SU-DHL-6 (cell line): Measurements from ENCODE around the gene SUN2.

Experiments
- H2AFZ ChIP-seq: fragments of 200-600 bp; sonication (generic); 2 replicates; pipeline ENCODE4 v1.6.1; 2014; ENCODE audit warnings: low read depth, mild to moderate bottlenecking, moderate library complexity, mixed read lengths, antibody characterized with exemption, low read length; ENCODE audit not compliant: severe bottlenecking
- H3F3A ChIP-seq: fragments of 200-600 bp; shearing (Covaris generic); 2 replicates; pipeline ENCODE4 v1.6.0; 2016; ENCODE audit warnings: antibody characterized with exemption, mild to moderate bottlenecking; ENCODE audit not compliant: insufficient read depth
- H3K27ac ChIP-seq: fragments of 200-600 bp; sonication (generic); 2 replicates; pipeline ENCODE4 v1.5.1; 2016; ENCODE audit warnings: low read depth, mild to moderate bottlenecking, low read length, moderate library complexity, mixed read lengths
- H3K27me3 ChIP-seq: fragments of 200-600 bp; sonication (generic), shearing (Covaris generic); 2 replicates; pipeline ENCODE4 v1.6.0; 2014; ENCODE audit warnings: mild to moderate bottlenecking, low read length
- H3K36me3 ChIP-seq: fragments of 200-600 bp; sonication (generic); 2 replicates; pipeline ENCODE4 v1.6.1; 2014; ENCODE audit warnings: mild to moderate bottlenecking, low read length, mixed read lengths
- H3K4me2 ChIP-seq: fragments of 300-600, 200-600 bp; shearing (Covaris generic), sonication (generic); 2 replicates; pipeline ENCODE4 v1.6.0; 2014; ENCODE audit warnings: low read length, low read depth, mild to moderate bottlenecking; ENCODE audit not compliant: poor library complexity, severe bottlenecking
- H3K4me3 ChIP-seq: fragments of 200-600 bp; sonication (generic); 2 replicates; pipeline ENCODE4 v1.5.1; 2014; ENCODE audit warnings: antibody characterized with exemption, low read length, mild to moderate bottlenecking, mixed read lengths; ENCODE audit not compliant: insufficient read depth, poor library complexity, severe bottlenecking
- H3K79me2 ChIP-seq: fragments of 200-600 bp; sonication (generic); 2 replicates; pipeline ENCODE4 v1.6.1; 2014; ENCODE audit warnings: mild to moderate bottlenecking, low read length, moderate library complexity; ENCODE audit not compliant: insufficient read depth
- H3K9ac ChIP-seq: fragments of 200-600 bp; sonication (generic); 2 replicates; pipeline ENCODE4 v1.7.0; 2014; ENCODE audit warnings: mild to moderate bottlenecking, low read length
- H3K9me2 ChIP-seq: fragments of 200-600 bp; sonication (generic); replicated peaks from 2 replicates; pipeline ENCODE4 v1.6.1; 2014; ENCODE audit warnings: low read length; ENCODE audit not compliant: insufficient read depth
- H3K9me3 ChIP-seq: fragments of 200-600 bp; sonication (generic); 2 replicates; pipeline ENCODE4 v1.6.1; 2014; ENCODE audit warnings: low read length, mixed read lengths; ENCODE audit not compliant: insufficient read depth
- H4K20me1 ChIP-seq: fragments of 200-600 bp; sonication (generic); 2 replicates; pipeline ENCODE4 v1.6.1; 2014; ENCODE audit warnings: low read depth, mild to moderate bottlenecking, antibody characterized with exemption, low read length, moderate library complexity, mixed read lengths
- CTCF ChIP-seq: fragments of 200-600 bp; sonication (generic); IDR thresholded peaks from one replicate; pipeline ENCODE4 v1.5.1; 2017; ENCODE audit warnings: antibody characterized with exemption, mild to moderate bottlenecking, low read length, moderate library complexity; ENCODE audit not compliant: insufficient read depth, poor library complexity, severe bottlenecking
- EZH2phosphoT487 ChIP-seq: fragments of 200-600 bp; sonication (generic), shearing (Covaris generic); conservative IDR thresholded peaks from 2 replicates; pipeline ENCODE4 v1.6.1; 2018; ENCODE audit warnings: mild to moderate bottlenecking, antibody characterized with exemption, low read length, moderate library complexity, mixed read lengths

Gene SUN2

GRCh38 chr22:38736257-38736570, 19.6 kb downstream of the SUN2 start:
- no peak for TF ChIP-seq CTCF
- TF ChIP-seq EZH2phosphoT487, result no peak
- H3K27ac ChIP-seq, result no peak overlapping the region

GRCh38 chr22:38735465-38736256, 20.1 kb downstream of the SUN2 start:
- H3K9me3 ChIP-seq, result no peaks in the 10 kb centered on the region
- no peaks in the 10 kb centered on the region; the same call in 1 of the 2 replicates for H3K36me3 ChIP-seq
- H3F3A ChIP-seq, result peaks cover 9% of the 10 kb centered on the region; the same call in 1 of the 2 replicates
- H3K4me2 ChIP-seq, result no peak overlapping the region
- no peak overlapping the region for H2AFZ ChIP-seq
- no peak overlapping the region for H3K27ac ChIP-seq
- H3K4me3 ChIP-seq, result no peak overlapping the region
- H3K79me2 ChIP-seq, result no peaks in the 10 kb centered on the region
- H4K20me1 ChIP-seq, result no peaks in the 10 kb centered on the region
- no peak for TF ChIP-seq CTCF
- TF ChIP-seq EZH2phosphoT487, result no peak
- H3K9ac ChIP-seq, result no peak overlapping the region
- H3K9me2 ChIP-seq, result no peaks in the 10 kb centered on the region
- no peaks in the 10 kb centered on the region for H3K27me3 ChIP-seq

More at GRCh38 chr22:38736257-38736570, 19.6 kb downstream of the SUN2 start:
- Histone ChIP-seq H3K9me3 (no peaks in the 10 kb centered on the region), H4K20me1 (no peaks in the 10 kb centered on the region), H3K9me2 (no peaks in the 10 kb centered on the region), H2AFZ (no peak overlapping the region), H3K79me2 (no peaks in the 10 kb centered on the region), H3K9ac (no peak overlapping the region), H3K4me2 (no peak overlapping the region), H3K27me3 (no peaks in the 10 kb centered on the region), H3F3A (peaks cover 9% of the 10 kb centered on the region; the same call in 1 of the 2 replicates), H3K4me3 (no peak overlapping the region), H3K36me3 (no peaks in the 10 kb centered on the region; the same call in 1 of the 2 replicates)

GRCh38 chr22:38735126-38735464, 20.7 kb downstream of the SUN2 start:
- Histone ChIP-seq H3K9me2 (no peaks in the 10 kb centered on the region), H3K9ac (no peak overlapping the region), H4K20me1 (no peaks in the 10 kb centered on the region), H3K27me3 (no peaks in the 10 kb centered on the region), H3K9me3 (no peaks in the 10 kb centered on the region), H3K27ac (no peak overlapping the region), H3K4me3 (no peak overlapping the region), H3K4me2 (no peak overlapping the region), H3K79me2 (no peaks in the 10 kb centered on the region), H3K36me3 (no peaks in the 10 kb centered on the region; the same call in 1 of the 2 replicates), H2AFZ (no peak overlapping the region), H3F3A (peaks cover 9% of the 10 kb centered on the region; the same call in 1 of the 2 replicates)
- TF ChIP-seq EZH2phosphoT487, result no peak
- TF ChIP-seq CTCF, result no peak
